Activated T-cell treated with anti-CD3 and anti-CD28 coated beads, Interleukin-2, amount 50 U/mL, for 4 hours (primary cell): Measurements from ENCODE around the gene MAP4. TPM values are rescaled to one million over a fixed set of nuclear protein-coding genes. Genes with fewer than 3 reads are reported as not detected.
"Not testable (repeated sequence)": the region's sequence is repeated elsewhere in the genome, so short reads cannot be mapped to it uniquely, and the experiment has no call there.

Experiments used
- ATAC-seq, 2 donors: fragments of 200-7000 bp; cut with Tn5 transposase; one replicate each; pipeline ENCODE4 v1.10.0; 2021
- DNase-seq: peaks from one replicate; pipeline ENCODE4 v3.0.0-alpha.2; 2020
- H3K27me3 Mint-ChIP-seq: one replicate; pipeline ENCODE4 v1.8.0; 2021; ENCODE audit warnings: low read depth, mixed read lengths
- H3K36me3 Mint-ChIP-seq: one replicate; pipeline ENCODE4 v1.8.0; 2022; ENCODE audit warnings: mixed read lengths; ENCODE audit not compliant: insufficient read depth
- H3K4me1 Mint-ChIP-seq: one replicate; pipeline ENCODE4 v1.8.0; 2021; ENCODE audit warnings: low read depth, mixed read lengths
- H3K4me3 Mint-ChIP-seq: one replicate; pipeline ENCODE4 v1.8.0; 2021; ENCODE audit warnings: mild to moderate bottlenecking, moderate library complexity, mixed read lengths
- H3K9me3 Mint-ChIP-seq: one replicate; pipeline ENCODE4 v1.8.0; 2021; ENCODE audit warnings: mixed read lengths
- total RNA-seq, 3 donors: library from RNA; stranded (reverse); gene quantifications; one replicate each; pipeline ENCODE4 v1.2.1, GENCODE V29; 2021

MAP4 gene
- total RNA-seq, 3 donors from 2014 or later = 78.6 to 100 (median 90.3) TPM

DNA sequence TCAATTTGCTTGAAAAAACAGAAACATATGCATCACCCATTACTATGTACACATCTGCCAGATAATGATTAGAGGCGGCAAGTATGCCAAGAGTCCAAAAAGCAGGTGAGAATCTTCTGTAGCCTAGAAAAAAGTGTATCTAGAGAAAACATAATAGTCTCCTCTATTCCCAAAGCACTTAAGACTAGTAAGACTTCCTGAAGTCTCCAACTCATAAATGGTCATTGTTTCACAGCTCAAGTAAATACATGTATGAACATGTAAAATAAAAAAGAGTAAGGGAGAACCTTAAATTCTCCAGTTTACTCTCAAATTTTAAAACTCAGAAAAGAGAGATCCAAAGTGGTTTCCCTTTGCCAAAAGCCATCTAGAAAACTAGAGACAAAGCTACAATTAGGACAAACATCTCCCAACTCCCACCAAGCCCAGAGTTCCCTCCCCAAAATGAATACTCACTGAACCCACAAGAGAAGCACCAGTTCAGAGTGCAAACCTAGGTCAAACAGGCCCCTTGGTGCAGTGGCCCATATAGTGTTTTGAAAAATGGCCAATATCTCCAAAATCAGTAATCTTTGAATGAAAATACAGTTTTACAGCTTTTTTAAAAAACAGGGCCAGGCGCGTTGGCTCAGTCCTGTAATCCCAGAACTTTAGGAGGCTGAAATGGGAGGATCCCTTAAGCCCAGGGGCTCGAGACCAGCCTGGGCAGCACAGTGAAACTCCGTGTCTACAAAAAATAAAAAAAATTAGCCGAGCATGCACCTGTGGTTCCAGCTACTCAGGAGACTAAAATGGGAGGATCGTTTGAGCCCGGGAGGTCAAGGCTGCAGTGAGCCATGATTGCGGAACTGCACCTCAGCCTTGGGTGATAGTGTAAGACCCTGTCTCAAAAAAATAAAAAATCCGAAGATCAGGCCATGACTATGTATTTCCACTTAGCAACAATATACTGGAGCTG lies 11.0 kb upstream of the MAP4 start:
- H3K4me3 Mint-ChIP-seq = no peak overlapping the region
- DNase-seq = no peak
- peaks cover 9% of the 10 kb centered on the region for H3K4me1 Mint-ChIP-seq
- no peak for ATAC-seq
- peaks cover 5% of the 10 kb centered on the region for H3K36me3 Mint-ChIP-seq
- no peaks in the 10 kb centered on the region for H3K27me3 Mint-ChIP-seq
- no peaks in the 10 kb centered on the region for H3K9me3 Mint-ChIP-seq

DNA sequence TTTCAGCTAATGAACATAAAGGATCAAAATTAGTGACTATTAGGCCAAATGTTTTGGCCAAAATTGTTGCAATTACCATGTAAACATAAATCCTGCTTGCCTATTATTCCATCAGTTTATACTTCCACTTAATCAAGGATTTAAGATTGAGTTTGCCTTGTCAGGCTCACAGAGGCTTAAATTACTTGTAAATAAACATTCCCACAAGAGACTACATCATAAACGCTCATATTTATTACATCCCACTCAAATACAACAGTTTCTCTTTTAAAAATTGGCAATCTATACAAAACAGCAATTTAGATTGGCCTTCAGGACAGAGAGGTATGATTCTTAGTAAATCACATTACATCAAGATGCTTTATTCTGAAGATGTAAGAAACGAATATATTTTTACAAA lies 9.9 kb upstream of the MAP4 start:
- Mint-ChIP-seq H3K9me3 (no peaks in the 10 kb centered on the region), H3K4me3 (no peak overlapping the region), H3K4me1 (peaks cover 14% of the 10 kb centered on the region), H3K36me3 (peaks cover 7% of the 10 kb centered on the region), H3K27me3 (no peaks in the 10 kb centered on the region)
- ATAC-seq = no peak
- DNase-seq = no peak

DNA sequence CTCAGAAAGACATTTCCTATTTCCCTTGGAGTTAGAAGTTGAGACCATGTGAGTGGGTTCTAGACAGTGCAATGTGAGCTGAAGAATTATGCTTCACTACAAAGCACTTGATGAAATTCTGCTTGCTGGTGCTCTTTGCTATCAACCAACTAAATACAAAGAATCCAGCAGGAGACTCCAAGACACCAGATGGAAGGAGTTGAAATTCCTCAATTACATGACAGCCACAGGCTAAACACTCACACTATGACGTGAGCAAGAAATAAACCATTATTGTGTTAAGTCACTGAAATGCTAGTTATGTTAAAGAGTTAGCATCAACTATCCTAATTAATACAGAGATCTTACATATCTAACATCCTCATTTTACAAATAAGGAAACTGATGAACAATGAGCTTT lies 8.2 kb upstream of the MAP4 start:
- ATAC-seq = no peak
- Mint-ChIP-seq H3K27me3 (no peaks in the 10 kb centered on the region), H3K36me3 (peaks cover 10% of the 10 kb centered on the region), H3K9me3 (no peaks in the 10 kb centered on the region), H3K4me3 (no peak overlapping the region), H3K4me1 (peaks cover 11% of the 10 kb centered on the region)
- no peak for DNase-seq

DNA sequence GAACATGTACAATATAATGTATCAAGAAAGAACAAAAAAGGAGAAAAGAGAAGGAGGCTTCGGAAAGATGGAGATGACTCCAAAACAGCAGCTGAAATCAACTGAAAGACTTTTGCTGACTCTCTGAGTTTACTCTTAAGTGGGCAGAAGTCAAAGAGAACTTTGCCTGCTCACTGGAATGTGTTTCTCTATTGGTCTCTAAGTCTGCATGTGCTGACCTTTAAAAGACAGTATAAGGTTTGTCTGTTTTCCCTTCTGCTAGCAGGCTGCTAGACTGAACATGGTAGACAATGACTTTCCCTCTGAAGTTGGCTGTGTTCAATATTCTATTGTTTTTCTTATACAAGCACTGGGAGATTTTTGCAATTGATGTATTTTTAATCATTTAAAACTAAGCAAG lies 7.2 kb upstream of the MAP4 start:
- no peak overlapping the region for H3K4me3 Mint-ChIP-seq
- peaks cover 10% of the 10 kb centered on the region for H3K36me3 Mint-ChIP-seq
- no peaks in the 10 kb centered on the region for H3K27me3 Mint-ChIP-seq
- DNase-seq = no peak
- peaks cover 14% of the 10 kb centered on the region for H3K4me1 Mint-ChIP-seq
- H3K9me3 Mint-ChIP-seq = no peaks in the 10 kb centered on the region
- ATAC-seq = no peak

DNA sequence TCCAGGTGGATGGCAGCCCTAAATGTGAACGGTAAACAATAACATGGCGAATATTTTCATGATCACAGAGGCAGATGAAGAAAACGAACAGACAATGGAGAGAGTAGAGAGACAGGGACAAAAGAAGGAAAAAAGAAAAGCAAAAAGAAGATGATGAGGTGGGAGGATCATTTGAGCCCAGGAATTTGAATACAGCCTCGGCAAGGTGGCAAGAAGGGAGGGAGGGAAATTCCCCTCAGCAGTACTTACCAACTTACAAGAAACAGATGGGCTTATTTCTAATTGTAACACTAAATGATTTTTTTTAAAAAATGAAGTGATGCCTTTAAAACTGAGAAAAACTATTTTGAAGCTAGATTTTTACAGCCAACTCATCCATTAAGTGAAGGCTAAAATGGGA lies 6.0 kb upstream of the MAP4 start:
- H3K4me1 Mint-ChIP-seq = peaks cover 19% of the 10 kb centered on the region
- DNase-seq (no peak), ATAC-seq (no peak)
- H3K27me3 Mint-ChIP-seq = no peaks in the 10 kb centered on the region
- peaks cover 6% of the 10 kb centered on the region for H3K36me3 Mint-ChIP-seq
- H3K4me3 Mint-ChIP-seq = no peak overlapping the region
- H3K9me3 Mint-ChIP-seq = no peaks in the 10 kb centered on the region

DNA sequence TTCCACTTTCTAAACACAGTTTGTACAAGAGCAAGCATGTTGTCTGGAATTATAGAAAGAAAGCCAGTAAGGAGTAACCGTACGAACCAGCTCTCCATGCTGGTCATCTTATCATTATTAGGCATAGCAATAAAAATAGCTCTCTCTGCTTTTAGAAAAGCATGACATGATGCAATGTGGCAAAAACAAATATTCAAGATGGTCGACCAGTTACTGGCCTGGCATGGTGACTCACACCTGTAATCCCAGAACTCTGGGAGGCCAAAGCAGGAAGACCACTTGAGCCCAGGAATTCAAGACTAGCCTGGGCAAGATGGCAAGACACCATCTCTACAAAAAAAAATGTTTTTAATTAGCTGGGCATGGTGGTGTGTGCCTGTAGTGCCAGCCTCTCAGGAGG lies 2.6 kb upstream of the MAP4 start:
- no peaks in the 10 kb centered on the region for H3K27me3 Mint-ChIP-seq
- DNase-seq = no peak
- H3K9me3 Mint-ChIP-seq = no peaks in the 10 kb centered on the region
- peaks cover 42% of the 10 kb centered on the region for H3K4me1 Mint-ChIP-seq
- no peak for ATAC-seq
- H3K36me3 Mint-ChIP-seq = peaks cover 6% of the 10 kb centered on the region
- no peak overlapping the region for H3K4me3 Mint-ChIP-seq

DNA sequence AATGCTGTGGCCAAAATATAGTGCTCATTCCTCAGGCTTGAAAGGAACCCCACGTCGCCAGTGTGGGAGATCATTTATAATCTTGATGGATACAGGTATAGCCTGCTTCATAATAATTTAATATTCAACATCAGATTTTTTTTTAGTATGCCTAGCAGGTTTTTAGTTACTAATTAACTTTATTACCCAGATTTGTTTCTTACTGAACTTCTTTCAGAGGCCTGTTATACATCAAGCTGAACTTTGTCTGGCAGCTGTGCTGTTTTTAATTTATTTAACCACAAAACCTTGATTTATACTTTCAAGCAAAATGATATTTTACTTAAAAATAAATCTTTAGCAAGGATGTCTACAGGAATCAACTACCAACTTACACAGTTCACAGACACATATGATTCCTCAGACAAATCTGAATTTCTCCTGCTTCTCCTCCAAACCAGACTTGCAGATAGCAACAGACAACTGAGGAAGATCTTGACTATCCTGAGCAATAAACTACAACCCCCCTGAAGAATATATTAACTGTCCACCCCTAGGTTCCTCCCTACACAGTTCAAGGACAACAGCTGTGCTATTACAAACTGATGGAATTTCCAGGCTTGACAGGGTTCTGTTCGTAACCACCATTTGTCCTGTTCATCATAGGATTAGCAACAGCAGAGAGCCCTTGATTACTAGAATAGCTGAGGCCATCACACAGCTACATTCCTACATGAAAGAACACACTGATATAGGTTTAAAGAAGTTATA lies 610 bp downstream of the MAP4 start:
- Mint-ChIP-seq H3K9me3 (no peaks in the 10 kb centered on the region), H3K36me3 (peaks cover 3% of the 10 kb centered on the region), H3K4me1 (peaks cover 44% of the 10 kb centered on the region), H3K27me3 (no peaks in the 10 kb centered on the region), H3K4me3 (no peak overlapping the region)
- ATAC-seq (no peak), DNase-seq (no peak)

DNA sequence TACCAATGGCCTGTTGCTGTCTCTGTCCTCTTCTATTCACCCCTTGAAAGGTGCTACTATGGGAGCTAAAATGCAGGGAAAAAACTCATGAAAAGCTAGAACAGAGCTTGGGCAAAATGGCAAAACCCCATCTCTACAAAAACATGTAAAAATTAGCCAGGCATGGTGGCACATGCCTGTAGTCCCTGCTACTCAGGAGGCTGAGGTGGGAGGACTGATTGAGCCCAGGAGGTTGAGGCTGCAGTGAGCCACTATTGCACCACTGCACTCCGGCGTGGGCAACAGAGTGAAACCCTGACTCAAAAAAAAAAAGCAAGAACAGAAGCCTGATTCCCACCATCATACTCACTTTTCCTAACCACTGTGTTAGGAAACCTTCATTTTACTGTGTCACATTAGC lies 1.9 kb downstream of the MAP4 start:
- Mint-ChIP-seq H3K27me3 (no peaks in the 10 kb centered on the region), H3K9me3 (no peaks in the 10 kb centered on the region), H3K4me1 (peaks cover 44% of the 10 kb centered on the region), H3K4me3 (no peak overlapping the region), H3K36me3 (no peaks in the 10 kb centered on the region)
- ATAC-seq (no peak), DNase-seq (no peak)

DNA sequence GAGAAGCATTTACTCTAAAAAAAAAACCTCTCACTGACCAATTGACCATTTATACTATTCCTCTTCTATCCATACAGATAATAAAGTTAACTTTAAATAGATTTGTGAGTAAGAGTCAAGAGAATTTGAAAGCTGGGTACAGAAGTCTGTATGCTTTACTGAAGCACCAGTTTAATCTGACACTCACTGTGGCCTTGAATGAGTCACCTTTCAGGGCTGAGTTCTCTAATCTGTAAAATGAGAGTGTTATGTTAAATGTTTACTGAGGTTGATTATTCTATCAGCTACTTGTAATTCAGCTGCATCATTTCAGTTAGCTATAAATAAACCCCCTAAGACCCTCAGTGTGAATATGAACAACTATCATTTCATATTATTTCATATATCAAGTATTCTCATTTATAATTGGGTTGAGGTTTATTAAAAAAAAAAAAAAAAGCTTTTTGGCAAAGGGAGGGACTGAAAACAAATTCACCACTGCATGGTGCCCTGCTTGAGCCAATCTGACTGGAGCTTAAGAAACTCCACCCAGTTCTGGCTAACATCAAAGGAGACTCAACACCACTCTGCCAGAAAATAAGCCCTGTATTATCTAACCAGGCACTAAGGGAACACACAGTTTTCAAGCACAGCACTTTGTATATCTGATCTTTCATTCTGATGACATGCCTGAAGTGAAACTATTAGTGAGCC lies 2.8 kb downstream of the MAP4 start:
- H3K36me3 Mint-ChIP-seq = no peaks in the 10 kb centered on the region
- DNase-seq (no peak), ATAC-seq (peak in 1 of 2 donors; percentile 61)
- H3K4me3 Mint-ChIP-seq = no peak overlapping the region
- peaks cover 41% of the 10 kb centered on the region for H3K4me1 Mint-ChIP-seq
- no peaks in the 10 kb centered on the region for H3K27me3 Mint-ChIP-seq
- H3K9me3 Mint-ChIP-seq = no peaks in the 10 kb centered on the region

DNA sequence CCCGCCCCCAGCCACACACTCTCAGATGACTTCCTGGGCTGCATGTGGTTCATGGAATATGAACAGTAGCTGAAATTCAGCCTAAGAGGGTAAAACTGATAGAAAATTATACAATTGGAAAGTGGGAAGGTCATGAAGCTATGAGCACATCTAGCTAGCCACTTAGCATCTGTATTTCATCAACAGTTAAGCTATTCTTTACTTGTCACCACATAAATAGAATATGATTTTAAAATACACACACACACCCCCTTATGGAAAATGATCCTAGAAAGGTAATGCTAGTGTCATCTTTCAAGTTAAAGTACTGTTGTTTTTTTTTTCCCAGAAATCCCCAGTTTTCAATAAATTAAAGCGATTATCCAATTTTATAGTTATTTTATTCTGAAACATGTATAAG lies 3.6 kb downstream of the MAP4 start:
- ATAC-seq (no peak), DNase-seq (no peak)
- Mint-ChIP-seq H3K27me3 (no peaks in the 10 kb centered on the region), H3K4me1 (peaks cover 39% of the 10 kb centered on the region), H3K9me3 (no peaks in the 10 kb centered on the region), H3K4me3 (no peak overlapping the region), H3K36me3 (peaks cover 5% of the 10 kb centered on the region)

DNA sequence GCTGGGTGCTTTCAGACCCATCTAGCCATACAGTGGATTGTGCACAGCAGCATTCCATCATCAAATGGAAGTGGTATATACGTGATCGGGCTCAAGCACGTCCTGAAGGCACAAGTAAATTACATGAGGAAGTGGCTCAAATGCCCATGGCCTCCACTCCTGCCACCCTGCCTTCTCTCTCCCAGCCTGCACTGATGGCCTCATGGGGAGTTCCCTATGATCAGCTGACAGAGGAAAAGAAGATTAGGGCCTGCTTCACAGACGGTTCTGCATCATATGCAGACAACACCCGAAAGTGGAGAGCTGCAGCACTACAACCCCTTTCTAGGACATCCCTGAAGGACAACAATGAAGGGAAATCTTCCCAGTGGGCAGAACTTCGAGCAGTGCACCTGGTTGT lies 8.2 kb downstream of the MAP4 start:
- not testable (repeated sequence) for H3K27me3 Mint-ChIP-seq, H3K36me3 Mint-ChIP-seq, H3K9me3 Mint-ChIP-seq, DNase-seq, ATAC-seq, H3K4me3 Mint-ChIP-seq, H3K4me1 Mint-ChIP-seq

DNA sequence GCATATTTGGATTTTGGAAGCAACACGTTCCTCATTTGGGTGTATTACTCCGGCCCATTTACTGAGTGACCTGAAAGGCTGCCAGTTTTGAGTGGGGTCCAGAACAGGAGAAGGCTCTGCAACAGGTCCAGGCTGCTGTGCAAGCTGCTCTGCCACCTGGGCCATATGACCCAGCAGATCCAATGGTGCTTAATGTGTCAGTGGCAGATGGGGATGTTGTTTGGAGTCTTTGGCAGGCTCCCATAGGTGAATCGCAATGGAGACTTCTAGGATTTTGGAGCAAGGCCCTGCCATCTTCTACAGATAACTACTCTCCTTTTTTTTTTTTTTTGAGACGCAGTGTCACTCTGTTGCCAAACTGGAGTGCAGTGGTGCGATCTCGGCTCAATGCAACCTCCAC lies 8.9 kb downstream of the MAP4 start:
- DNase-seq, H3K9me3 Mint-ChIP-seq, H3K4me1 Mint-ChIP-seq, H3K36me3 Mint-ChIP-seq, H3K27me3 Mint-ChIP-seq, H3K4me3 Mint-ChIP-seq, ATAC-seq: not testable (repeated sequence)

DNA sequence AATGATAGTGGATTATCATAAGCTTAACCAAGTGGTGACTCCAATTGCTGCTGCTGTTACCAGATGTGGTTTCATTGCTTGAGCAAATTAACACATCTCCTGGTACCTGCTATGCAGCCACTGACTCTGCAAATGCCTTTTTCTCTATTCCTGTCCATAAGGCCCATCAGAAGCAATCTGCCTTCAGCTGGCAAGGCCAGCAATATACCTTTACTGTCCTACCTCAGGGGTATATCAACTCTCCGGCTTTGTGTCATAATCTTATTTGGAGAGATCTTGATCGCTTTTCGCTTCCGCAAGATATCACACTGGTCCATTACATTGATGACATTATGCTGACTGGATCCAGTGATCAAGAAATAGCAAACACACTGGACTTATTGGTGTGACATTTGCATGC lies 9.4 kb downstream of the MAP4 start:
- H3K36me3 Mint-ChIP-seq, H3K4me1 Mint-ChIP-seq, H3K4me3 Mint-ChIP-seq, H3K27me3 Mint-ChIP-seq, ATAC-seq, DNase-seq, H3K9me3 Mint-ChIP-seq: not testable (repeated sequence)

DNA sequence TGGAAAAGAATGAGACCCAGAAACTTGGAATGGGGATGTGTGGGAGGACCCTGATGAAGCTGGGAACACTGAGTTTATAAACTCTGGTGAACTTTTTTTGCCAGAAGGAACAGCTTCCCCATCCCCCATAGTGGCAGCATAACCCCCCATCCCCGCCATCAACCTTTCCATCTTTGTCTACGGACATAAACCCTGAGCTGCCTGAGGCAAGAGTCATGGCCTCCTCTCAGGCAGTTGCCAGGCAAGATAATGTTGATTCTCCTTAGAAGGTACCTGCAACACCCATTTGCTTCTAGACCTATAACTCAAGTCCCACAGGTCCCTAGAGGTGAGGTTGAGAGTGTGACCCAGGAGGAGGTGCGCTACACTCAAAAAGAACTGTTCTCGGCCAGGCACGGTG lies 11.5 kb downstream of the MAP4 start:
- Mint-ChIP-seq H3K4me3 (no peak overlapping the region), H3K36me3 (peaks cover 7% of the 10 kb centered on the region), H3K9me3 (no peaks in the 10 kb centered on the region), H3K27me3 (no peaks in the 10 kb centered on the region), H3K4me1 (no peaks in the 10 kb centered on the region)
- DNase-seq (no peak), ATAC-seq (no peak)
